Astrocyte (in vitro differentiated cells and primary cell): ENCODE measurements around the gene NNT. TPM values are rescaled to one million over a fixed set of nuclear protein-coding genes. Genes with fewer than 3 reads are reported as not detected.

Source experiments
- DNase-seq: peaks from one replicate; pipeline ENCODE4 v3.0.0-alpha.2; 2010; ENCODE audit warnings: low read depth
- FAIRE-seq: peaks from 2 replicates; lab custom pipeline; 2011; peaks lifted over from hg19 to GRCh38; lab: Jason Lieb, UNC
- H2AFZ ChIP-seq: 2 replicates; pipeline ENCODE4 v1.6.0; 2012; ENCODE audit warnings: low read depth, low read length, inconsistent platforms
- H3K27ac ChIP-seq: 2 replicates; pipeline ENCODE4 v1.5.1; 2011; ENCODE audit warnings: low read depth, low read length, inconsistent platforms
- H3K27me3 ChIP-seq: 2 replicates; pipeline ENCODE4 v1.6.0; 2011; ENCODE audit warnings: low read length, inconsistent platforms; ENCODE audit not compliant: insufficient read depth
- H3K36me3 ChIP-seq: 2 replicates; pipeline ENCODE4 v1.5.1; 2011; ENCODE audit warnings: low read length, inconsistent platforms; ENCODE audit not compliant: insufficient read depth
- H3K4me1 ChIP-seq: 2 replicates; pipeline ENCODE4 v1.5.1; 2011; ENCODE audit warnings: low read length, inconsistent platforms; ENCODE audit not compliant: insufficient read depth
- H3K4me2 ChIP-seq: 2 replicates; pipeline ENCODE4 v1.6.0; 2012; ENCODE audit warnings: low read length, inconsistent platforms
- H3K4me3 ChIP-seq: 2 replicates; pipeline ENCODE4 v1.5.1; 2011; ENCODE audit warnings: low read depth, mild to moderate bottlenecking, low read length, inconsistent platforms; ENCODE audit not compliant: insufficient read depth
- H3K79me2 ChIP-seq: 2 replicates; pipeline ENCODE4 v1.6.0; 2012; ENCODE audit warnings: mild to moderate bottlenecking, low read length, inconsistent platforms; ENCODE audit not compliant: insufficient read depth
- H3K9ac ChIP-seq: 2 replicates; pipeline ENCODE4 v1.6.0; 2012; ENCODE audit warnings: mild to moderate bottlenecking, low read length, inconsistent platforms
- H3K9me3 ChIP-seq: 2 replicates; pipeline ENCODE4 v1.5.1; 2012; ENCODE audit warnings: low read depth, mild to moderate bottlenecking, low read length, inconsistent platforms; ENCODE audit not compliant: insufficient read depth
- H4K20me1 ChIP-seq: 2 replicates; pipeline ENCODE4 v1.6.0; 2012; ENCODE audit warnings: low read length, inconsistent platforms; ENCODE audit not compliant: insufficient read depth
- H3K27ac Mint-ChIP-seq: one replicate; pipeline ENCODE4 v1.8.0; 2021; ENCODE audit warnings: mild to moderate bottlenecking, mixed read lengths; ENCODE audit not compliant: unreplicated experiment
- H3K27me3 Mint-ChIP-seq: one replicate; pipeline ENCODE4 v1.8.0; 2021; ENCODE audit warnings: low read depth, mixed read lengths; ENCODE audit not compliant: unreplicated experiment
- H3K36me3 Mint-ChIP-seq: one replicate; pipeline ENCODE4 v1.8.0; 2021; ENCODE audit warnings: low read depth, mixed read lengths; ENCODE audit not compliant: unreplicated experiment
- H3K4me1 Mint-ChIP-seq: one replicate; pipeline ENCODE4 v1.8.0; 2021; ENCODE audit warnings: low read depth, mixed read lengths; ENCODE audit not compliant: unreplicated experiment
- H3K4me3 Mint-ChIP-seq: one replicate; pipeline ENCODE4 v1.8.0; 2021; ENCODE audit warnings: mild to moderate bottlenecking, moderate library complexity, mixed read lengths; ENCODE audit not compliant: unreplicated experiment
- H3K9me3 Mint-ChIP-seq: one replicate; pipeline ENCODE4 v1.8.0; 2021; ENCODE audit warnings: mild to moderate bottlenecking, mixed read lengths; ENCODE audit not compliant: unreplicated experiment
- EZH2 ChIP-seq: IDR thresholded peaks from 2 replicates; pipeline ENCODE4 v1.6.1; 2012; ENCODE audit warnings: mild to moderate bottlenecking, low read length, inconsistent platforms; ENCODE audit not compliant: insufficient read depth
- total RNA-seq: library from RNA; stranded (reverse); gene quantifications from 2 replicates; pipeline ENCODE4 v1.2.1, GENCODE V29; 2021
- TF ChIP-seq, protein P1 (sequence below): IDR thresholded peaks from 2 replicates; pipeline ENCODE4 v1.5.1; 2011; ENCODE audit warnings: low read depth, mild to moderate bottlenecking, inconsistent platforms, low read length, moderate library complexity; ENCODE audit not compliant: insufficient read depth

NNT gene
- total RNA-seq, 1 donor from 2014 or later = 44.3 TPM

DNA sequence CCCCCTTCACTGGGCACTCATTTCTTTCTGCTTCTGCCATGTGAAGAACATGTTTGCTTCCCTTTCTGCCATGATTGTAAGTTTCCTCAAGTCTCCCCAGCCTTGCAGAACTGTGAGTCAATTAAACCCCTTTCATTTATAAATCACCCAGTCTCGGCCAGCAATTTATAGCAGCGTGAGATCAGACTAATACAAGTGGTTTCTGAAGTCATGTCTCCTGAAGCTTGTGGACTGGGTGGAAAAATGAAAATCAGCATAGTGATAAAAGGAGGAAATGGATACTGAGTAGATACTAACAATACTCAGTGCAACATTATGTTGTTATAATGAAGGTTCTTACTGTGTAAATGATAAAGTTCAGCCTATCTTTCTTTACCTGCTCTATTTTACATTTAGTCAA, 35.1 kb downstream of the NNT start:
- Histone ChIP-seq H3K79me2 (peaks cover 4% of the 10 kb centered on the region), H3K4me1 (no peaks in the 10 kb centered on the region), H3K27me3 (no peaks in the 10 kb centered on the region), H3K36me3 (peaks cover 3% of the 10 kb centered on the region), H4K20me1 (no peaks in the 10 kb centered on the region), H3K9ac (no peak overlapping the region), H3K9me3 (no peaks in the 10 kb centered on the region), H3K27ac (no peak overlapping the region), H3K4me2 (no peak overlapping the region), H2AFZ (no peak overlapping the region), H3K4me3 (no peak overlapping the region)
- H3K27ac Mint-ChIP-seq = no peak overlapping the region
- H3K9me3 Mint-ChIP-seq = no peaks in the 10 kb centered on the region
- TF ChIP-seq, protein P1, sequence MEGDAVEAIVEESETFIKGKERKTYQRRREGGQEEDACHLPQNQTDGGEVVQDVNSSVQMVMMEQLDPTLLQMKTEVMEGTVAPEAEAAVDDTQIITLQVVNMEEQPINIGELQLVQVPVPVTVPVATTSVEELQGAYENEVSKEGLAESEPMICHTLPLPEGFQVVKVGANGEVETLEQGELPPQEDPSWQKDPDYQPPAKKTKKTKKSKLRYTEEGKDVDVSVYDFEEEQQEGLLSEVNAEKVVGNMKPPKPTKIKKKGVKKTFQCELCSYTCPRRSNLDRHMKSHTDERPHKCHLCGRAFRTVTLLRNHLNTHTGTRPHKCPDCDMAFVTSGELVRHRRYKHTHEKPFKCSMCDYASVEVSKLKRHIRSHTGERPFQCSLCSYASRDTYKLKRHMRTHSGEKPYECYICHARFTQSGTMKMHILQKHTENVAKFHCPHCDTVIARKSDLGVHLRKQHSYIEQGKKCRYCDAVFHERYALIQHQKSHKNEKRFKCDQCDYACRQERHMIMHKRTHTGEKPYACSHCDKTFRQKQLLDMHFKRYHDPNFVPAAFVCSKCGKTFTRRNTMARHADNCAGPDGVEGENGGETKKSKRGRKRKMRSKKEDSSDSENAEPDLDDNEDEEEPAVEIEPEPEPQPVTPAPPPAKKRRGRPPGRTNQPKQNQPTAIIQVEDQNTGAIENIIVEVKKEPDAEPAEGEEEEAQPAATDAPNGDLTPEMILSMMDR = no peak
- no peak for TF ChIP-seq EZH2
- no peak for DNase-seq
- FAIRE-seq = no peak
- H3K4me1 Mint-ChIP-seq = peaks cover 14% of the 10 kb centered on the region
- no peaks in the 10 kb centered on the region for H3K27me3 Mint-ChIP-seq
- no peak overlapping the region for H3K4me3 Mint-ChIP-seq
- H3K36me3 Mint-ChIP-seq = peaks cover 7% of the 10 kb centered on the region

DNA sequence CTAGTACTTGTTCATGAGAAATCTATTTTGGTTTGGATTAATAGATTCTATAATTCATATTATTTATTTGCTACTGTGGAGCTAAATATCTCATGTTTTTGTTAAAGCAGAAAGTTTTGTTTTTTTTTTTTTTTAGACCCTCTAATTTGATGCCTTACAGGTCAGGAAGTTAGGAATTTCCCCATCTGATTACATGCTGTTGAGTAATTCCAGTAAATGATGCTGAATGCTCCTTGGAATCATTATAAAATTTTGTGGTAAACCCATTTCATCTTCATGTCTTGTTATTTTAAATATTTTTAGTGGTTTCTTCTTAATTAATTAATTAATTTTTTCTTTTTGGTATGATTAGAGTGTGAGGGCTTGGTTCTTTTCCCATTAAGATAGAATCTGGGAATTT, 35.6 kb downstream of the NNT start:
- no peaks in the 10 kb centered on the region for H3K9me3 Mint-ChIP-seq
- no peak for FAIRE-seq
- peaks cover 18% of the 10 kb centered on the region for H3K4me1 Mint-ChIP-seq

DNA sequence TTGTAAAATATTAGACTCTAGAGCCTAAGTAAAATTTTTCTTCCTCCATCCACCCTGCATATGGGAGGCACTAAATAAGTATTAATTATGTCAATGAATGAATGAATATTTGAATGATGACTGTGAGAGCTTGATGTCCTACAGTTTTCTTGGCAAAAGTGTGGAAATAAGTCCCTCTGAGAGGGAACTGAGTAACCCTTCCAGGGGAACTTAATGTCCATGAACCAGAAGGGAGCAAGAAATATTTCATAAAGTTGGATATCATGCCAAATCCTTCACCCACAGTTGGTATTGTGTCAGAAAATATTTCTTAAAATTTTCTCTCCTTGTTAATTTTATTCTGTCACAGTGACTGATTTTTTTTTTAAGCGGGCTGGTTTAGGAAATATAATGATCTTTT, 36.6 kb downstream of the NNT start:
- Histone ChIP-seq H3K79me2 (peaks cover 4% of the 10 kb centered on the region), H3K4me1 (no peaks in the 10 kb centered on the region), H3K9ac (no peak overlapping the region), H4K20me1 (no peaks in the 10 kb centered on the region), H2AFZ (no peak overlapping the region), H3K4me2 (no peak overlapping the region), H3K36me3 (peaks cover 3% of the 10 kb centered on the region), H3K9me3 (no peaks in the 10 kb centered on the region), H3K27ac (no peak overlapping the region), H3K4me3 (no peak overlapping the region), H3K27me3 (no peaks in the 10 kb centered on the region)
- H3K4me3 Mint-ChIP-seq = no peak overlapping the region
- peaks cover 19% of the 10 kb centered on the region for H3K4me1 Mint-ChIP-seq
- no peak for TF ChIP-seq EZH2
- TF ChIP-seq, protein P1 = no peak
- H3K36me3 Mint-ChIP-seq = peaks cover 8% of the 10 kb centered on the region
- no peaks in the 10 kb centered on the region for H3K9me3 Mint-ChIP-seq
- DNase-seq = no peak
- no peaks in the 10 kb centered on the region for H3K27me3 Mint-ChIP-seq
- FAIRE-seq = no peak
- no peak overlapping the region for H3K27ac Mint-ChIP-seq

More for the DNA sequence above, 35.6 kb downstream of the NNT start:
- H3K9ac ChIP-seq = no peak overlapping the region
- H4K20me1 ChIP-seq = no peaks in the 10 kb centered on the region
- DNase-seq = no peak
- no peak overlapping the region for H3K27ac Mint-ChIP-seq
- no peak overlapping the region for H2AFZ ChIP-seq
- peaks cover 8% of the 10 kb centered on the region for H3K36me3 Mint-ChIP-seq
- no peaks in the 10 kb centered on the region for H3K4me1 ChIP-seq
- H3K9me3 ChIP-seq = no peaks in the 10 kb centered on the region
- H3K4me3 ChIP-seq = no peak overlapping the region
- H3K4me3 Mint-ChIP-seq = no peak overlapping the region
- no peaks in the 10 kb centered on the region for H3K27me3 Mint-ChIP-seq
- H3K36me3 ChIP-seq = peaks cover 3% of the 10 kb centered on the region
- peaks cover 4% of the 10 kb centered on the region for H3K79me2 ChIP-seq
- no peak overlapping the region for H3K27ac ChIP-seq
- no peak overlapping the region for H3K4me2 ChIP-seq
- no peaks in the 10 kb centered on the region for H3K27me3 ChIP-seq
- TF ChIP-seq, protein P1 = no peak
- no peak for TF ChIP-seq EZH2
